Right kidney (tissue), 9 donors: ENCODE data around the gene PDP2.

Experiments
- DNase-seq: peaks from one replicate; pipeline ENCODE4 v3.0.0-alpha.2; 2016
- long read RNA-seq, 8 donors: transcript quantifications; one replicate each; lab custom pipeline, GENCODE V29; 2026

The PDP2 gene
- long read RNA-seq, donor 1, full-length matches to known transcripts: 2 of 2 reads
- long read RNA-seq, donor 1, partial matches to known transcripts: 0 of 2 reads
- long read RNA-seq, donor 1, other reads (novel, unspliced or antisense): 0 of 2 reads
- long read RNA-seq, donor 2: 0 reads
- long read RNA-seq, donor 3, full-length matches to known transcripts: 1 of 1 reads
- long read RNA-seq, donor 3, partial matches to known transcripts: 0 of 1 reads
- long read RNA-seq, donor 3, other reads (novel, unspliced or antisense): 0 of 1 reads
- long read RNA-seq, donor 4, full-length matches to known transcripts: 4 of 4 reads
- long read RNA-seq, donor 4, partial matches to known transcripts: 0 of 4 reads
- long read RNA-seq, donor 4, other reads (novel, unspliced or antisense): 0 of 4 reads
- long read RNA-seq, donor 5, full-length matches to known transcripts: 5 of 164 reads
- long read RNA-seq, donor 5, partial matches to known transcripts: 111 of 164 reads
- long read RNA-seq, donor 5, other reads (novel, unspliced or antisense): 48 of 164 reads
- long read RNA-seq, donor 6, full-length matches to known transcripts: 2 of 11 reads
- long read RNA-seq, donor 6, partial matches to known transcripts: 9 of 11 reads
- long read RNA-seq, donor 6, other reads (novel, unspliced or antisense): 0 of 11 reads
- long read RNA-seq, donor 7: 0 reads
- long read RNA-seq, donor 8, full-length matches to known transcripts: 1 of 362 reads
- long read RNA-seq, donor 8, partial matches to known transcripts: 312 of 362 reads
- long read RNA-seq, donor 8, other reads (novel, unspliced or antisense): 49 of 362 reads

DNA sequence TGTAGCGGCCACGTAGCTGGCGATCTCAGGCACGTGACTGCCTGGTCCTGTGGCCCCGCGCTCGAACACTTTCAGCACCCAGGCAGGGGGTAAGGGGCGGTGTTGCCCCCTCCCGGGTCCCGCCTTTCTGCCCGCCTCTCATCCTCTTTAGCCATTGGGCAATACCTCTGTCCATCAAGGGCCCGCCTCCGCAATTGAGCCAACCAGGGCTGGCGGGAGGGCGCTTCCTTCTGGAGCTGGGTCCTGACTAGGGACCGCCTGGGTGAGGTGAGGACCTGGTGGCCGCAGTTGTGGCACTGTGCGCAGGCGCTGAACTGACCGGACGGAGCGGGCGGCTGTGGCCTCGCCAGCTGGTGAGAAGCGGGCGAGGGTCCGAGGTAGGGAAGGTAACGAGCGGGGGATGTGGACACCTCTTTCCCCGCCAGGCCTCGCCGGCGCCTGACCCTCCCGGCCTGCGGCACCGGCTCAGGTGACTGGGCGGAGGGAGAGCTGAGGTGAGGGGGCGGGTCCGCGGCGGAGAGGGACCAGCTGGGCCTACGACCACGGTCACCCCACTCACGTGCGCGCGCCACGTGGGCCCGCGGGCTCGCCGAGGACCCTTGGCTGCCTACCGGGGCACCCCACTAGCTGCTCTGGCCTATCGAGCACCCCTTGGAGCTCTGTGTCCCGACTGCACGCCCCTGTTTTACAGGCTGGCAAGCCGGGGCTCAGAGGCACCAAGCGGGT lies at the start of gene PDP2:
PDP2 (plus strand) TSS at position 228 of the 726 bp plus-strand sequence. CDS start 3,770 bp downstream, outside the sequence.
- DNase-seq: peak; percentile 97

- DNase-seq: no peak
Measured at GRCh38 chr16:66832190-66832589, 48.1 kb upstream of the PDP2 start.

DNA sequence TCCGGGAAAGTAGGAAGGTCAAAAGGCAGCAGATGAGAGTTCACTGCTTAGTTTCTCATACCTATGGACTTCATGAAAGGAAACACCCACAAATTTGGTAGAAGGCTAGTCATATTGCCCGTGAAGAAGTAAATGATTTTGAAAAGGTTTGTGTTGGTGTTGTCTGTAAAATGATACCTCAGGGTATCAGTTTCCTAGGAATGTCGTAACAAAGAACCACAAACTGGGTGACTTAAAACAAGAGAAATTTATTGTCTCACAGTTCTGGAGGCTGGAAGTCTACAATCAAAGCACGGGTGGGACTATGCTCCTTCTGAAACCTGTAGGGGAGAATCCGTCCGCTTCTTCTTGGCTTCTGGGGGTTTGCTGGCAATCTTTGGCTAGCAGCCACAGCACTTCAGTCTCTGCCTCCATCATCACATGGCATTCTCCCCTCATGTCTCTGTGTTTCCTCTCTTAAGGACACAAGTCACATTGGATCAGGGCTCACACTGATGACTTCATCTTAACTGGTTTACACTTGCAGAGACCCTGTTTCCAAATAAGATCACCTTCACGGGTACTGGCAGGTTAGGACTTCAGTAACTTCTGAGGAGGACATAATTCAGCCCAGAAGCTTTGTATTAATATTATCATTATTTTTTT lies 47.5 kb upstream of the PDP2 start:
- DNase-seq: no peak

GRCh38 chr16:66834746-66835145 lies 45.6 kb upstream of the PDP2 start:
- DNase-seq: no peak

DNA sequence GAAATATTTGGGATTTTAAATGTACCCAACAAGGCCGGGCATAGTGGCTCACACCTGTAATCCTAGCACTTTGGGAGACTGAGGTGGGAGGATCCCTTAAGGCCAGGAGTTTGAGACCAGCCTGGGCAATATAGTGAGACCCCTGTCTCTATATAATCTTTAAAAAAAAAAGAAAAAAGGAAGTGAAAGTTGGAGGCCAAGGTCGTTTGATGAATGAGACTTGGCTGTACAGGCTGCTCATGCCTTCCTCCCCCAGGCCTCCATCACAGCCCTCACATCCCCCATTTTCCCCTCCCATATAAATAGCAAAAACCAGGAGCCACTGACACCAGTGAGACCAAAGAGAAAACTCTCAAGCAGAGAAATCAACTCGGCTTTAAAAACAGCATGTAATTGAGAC lies 39.4 kb upstream of the PDP2 start:
- DNase-seq: no peak

- no peak for DNase-seq
Measured at GRCh38 chr16:66841366-66841765, 38.9 kb upstream of the PDP2 start.

DNA sequence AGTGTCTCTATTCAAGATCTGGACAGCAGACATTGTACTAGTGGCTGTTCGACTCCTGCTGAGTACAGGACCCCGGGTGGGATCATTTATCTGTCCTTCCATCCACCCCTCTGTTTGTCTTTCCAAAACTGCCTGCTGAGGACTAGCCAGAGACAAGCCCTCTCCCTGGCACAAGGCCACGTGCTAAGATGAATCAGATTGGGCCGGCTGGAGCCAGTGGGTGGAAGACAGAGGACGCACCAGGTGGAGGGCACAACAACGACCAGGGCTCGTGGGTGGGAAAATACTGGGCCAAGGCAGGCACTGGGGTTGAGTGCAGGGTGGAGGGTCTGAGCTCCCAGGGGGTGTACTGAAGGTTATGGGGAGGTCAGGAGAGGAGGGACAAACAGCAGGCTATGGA lies 37.5 kb upstream of the PDP2 start:
- no peak for DNase-seq

- DNase-seq: no peak
Measured at GRCh38 chr16:66843191-66843590, 37.1 kb upstream of the PDP2 start.

DNA sequence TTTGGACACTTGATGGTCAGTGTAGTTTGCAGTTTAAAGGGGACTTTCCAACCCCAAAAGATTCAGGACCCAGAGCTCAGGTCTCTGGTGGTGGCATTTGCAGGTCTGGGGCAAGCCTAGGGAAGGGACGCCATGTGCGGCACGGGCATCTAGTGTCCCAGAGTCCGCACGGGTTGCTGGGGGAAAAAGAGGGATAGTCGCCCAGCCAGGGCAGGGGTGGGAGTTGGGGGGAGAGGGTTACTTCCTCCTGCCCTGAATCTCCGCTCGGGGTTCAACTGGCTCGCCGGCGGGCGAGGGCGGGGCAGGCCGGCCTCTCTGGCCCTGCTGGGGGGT lies 36.3 kb upstream of the PDP2 start:
- DNase-seq: no peak

DNA sequence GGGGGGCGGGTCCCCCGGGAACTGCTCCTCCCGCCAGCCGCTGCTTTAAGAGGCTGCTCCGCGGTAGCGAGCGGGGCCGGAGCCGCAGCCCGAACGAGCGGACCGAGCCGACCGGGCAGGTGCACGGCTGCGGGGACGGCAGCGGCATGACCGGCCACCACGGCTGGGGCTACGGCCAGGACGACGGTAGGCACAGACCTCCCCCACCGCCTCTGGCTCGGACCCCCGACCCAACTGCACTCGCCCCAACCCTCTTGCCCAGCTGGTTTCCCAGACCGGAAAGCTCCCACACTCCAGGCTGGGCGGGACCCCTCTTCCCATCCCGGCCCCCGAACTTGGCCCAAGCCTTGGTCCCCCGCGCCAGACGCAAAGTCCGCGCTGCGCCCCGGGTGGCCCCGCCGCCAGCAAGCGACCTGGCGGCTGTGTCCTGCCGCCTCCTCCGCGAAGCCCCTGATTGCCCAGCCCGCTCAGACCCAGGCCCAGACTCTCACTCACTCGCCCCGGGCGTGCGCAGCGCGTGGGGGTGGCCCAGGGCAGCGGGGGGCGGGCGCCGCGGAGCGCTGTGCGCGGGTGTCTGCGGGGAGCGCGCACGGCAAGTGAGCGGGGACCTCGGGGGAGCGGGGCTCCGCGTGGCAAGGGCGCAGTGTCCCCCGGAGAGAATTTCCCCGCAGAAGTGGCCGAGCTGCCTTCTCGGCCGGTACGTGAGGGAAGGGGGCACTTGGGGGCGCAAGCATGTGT lies 35.8 kb upstream of the PDP2 start, which contains the start of gene CA7:
CA7 (plus strand) TSS at position 73 of the 738 bp plus-strand sequence; CDS start at position 147, 74 bp downstream.
- DNase-seq: peak; percentile 46

- no peak for DNase-seq
Measured at GRCh38 chr16:66845080-66845410, 35.3 kb upstream of the PDP2 start.

DNA sequence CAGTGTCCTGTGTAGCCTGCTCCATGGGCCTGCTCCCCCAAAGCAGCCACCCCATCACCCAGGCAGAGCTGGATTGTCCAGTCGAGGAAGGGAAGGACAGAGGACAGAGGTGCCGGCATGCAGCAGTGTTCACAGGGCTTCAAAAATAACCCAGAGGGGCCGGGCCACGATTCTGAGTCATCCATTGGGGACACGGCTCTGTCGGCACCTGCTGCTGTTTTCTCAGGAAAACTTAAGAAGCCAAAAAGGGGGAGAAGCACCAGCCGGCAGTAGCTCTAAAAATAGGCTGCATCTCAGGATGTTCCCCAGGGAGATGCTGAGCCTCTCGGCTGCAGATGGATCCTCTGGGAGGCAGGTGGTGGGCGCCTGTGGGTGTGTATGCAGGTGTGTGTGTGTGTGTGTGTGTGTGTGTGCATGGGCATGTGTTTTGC lies 34.5 kb upstream of the PDP2 start:
- DNase-seq: no peak

DNA sequence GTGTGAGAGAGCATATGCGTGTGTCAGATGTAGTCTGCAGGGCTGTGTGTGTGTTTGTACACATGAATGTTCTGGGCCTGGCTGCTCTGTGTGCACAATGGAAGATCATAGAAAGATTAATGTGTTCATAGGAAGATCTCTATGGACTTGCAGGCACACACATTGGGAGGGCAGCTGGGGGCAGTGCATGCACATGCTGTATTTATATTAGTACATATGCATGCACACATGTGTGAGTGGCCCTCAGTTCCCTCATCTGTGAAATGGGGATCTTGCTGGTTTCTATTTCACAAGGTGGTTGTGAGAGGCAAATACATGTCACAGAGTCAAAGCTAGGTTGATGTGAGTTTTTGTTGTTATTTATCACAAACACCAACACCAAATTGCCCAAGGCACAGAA lies 34.0 kb upstream of the PDP2 start:
- DNase-seq: no peak

- no peak for DNase-seq
Measured at GRCh38 chr16:66846831-66847230, 33.5 kb upstream of the PDP2 start.

DNA sequence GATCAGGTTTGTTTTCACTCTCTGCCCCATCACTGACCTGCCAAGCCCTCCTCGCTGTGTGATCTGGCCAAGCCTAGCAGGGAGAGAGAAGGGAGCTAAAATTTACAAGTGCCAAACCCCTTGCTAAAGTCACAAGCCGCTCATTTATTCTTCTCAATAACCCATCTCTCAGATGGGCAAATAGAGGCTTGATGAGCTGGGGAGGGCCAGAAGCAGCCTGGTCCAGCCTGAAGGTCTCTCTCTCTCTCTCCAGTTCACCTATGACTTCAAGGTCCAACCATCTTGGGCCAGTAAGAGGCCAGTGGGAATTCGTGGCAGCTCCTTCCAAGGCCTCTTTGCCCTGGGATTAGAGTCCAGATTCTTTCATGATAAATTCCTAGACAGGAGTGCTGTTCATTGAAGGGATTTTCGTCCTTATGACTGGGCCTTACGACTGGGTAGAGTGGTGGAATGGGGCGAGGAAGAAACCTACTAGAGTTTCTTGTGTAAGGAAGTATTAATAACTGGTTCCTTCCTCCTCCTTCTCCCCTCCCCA lies 32.7 kb upstream of the PDP2 start:
- no peak for DNase-seq

- no peak for DNase-seq
Measured at GRCh38 chr16:66848172-66848571, 32.1 kb upstream of the PDP2 start.

GRCh38 chr16:66849021-66849420 lies 31.3 kb upstream of the PDP2 start:
- DNase-seq: no peak

DNA sequence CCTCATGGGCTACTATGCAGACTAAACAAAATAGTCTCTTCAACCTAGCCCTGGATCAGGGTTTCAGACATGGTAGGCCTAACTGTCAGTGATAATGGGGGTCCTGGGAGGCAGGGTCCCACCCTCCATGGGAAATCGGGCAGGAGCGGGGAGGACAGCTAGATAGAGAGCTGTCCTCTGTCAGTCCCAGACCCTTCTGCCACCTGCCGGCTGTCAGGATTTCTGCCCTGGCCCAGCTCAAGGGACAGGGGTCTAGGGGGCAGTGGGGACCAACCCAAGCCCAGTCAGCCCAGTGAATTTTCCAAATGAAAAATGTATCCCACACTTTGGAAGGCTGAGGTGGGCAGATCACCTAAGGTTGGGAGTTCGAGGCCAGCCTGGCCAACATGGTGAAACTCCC lies 30.8 kb upstream of the PDP2 start:
- DNase-seq: no peak

DNA sequence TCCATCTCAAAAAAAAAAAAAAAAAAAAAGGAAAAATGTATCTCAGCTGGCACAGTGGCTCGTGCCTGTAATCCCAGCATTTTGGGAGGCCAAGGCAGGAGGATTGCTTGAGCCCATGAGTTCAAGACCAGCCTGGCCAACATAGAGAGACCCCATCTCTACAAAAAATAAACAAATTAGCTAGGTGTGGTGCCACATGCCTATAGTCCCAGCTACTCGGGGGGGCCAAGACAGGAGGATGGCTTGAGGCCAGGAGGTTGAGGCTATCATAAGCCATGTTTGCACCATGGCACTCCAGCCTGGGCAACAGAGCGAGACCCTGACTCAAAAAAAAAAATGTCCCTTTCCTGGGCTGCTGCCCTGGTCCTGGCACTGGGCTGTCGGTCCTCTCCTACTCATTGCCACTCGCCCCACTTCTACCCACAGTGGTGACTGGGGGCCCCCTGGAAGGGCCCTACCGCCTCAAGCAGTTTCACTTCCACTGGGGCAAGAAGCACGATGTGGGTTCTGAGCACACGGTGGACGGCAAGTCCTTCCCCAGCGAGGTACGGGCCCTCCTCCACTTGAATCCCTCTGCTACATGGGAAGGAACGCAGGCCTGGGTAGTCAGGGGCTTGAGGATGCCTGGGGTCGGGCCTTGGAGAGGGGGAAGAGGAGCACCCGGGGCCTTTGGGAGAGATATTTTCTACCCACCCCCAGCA lies 30.1 kb upstream of the PDP2 start:
- DNase-seq: no peak

- no peak for DNase-seq
Measured at GRCh38 chr16:66851166-66851964, 28.9 kb upstream of the PDP2 start.
